Measurements from ENCODE around the gene RDH13.

RDH13 gene

DNA sequence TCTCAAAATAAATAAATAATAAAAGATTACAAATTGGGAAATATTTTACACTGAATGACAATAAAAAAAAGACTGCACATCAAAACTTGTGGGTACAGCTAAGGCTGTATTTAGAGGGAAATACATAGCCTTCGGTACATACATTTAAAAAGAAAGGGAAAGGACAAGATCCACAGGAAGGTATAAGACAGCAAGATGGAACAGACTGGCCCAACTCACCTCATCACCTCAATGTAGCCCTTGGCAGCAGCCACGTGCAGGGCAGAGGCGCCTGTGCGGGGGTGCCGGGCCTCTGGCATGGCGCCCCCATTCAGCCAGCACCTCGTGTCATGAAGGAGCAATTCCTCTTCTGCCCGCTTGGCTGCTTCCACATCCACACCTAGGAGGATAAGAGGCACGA lies 40.2 kb upstream of the RDH13 start:
- no peak for TF ChIP-seq ZFX (IDR thresholded peaks at IDR 0.05; ENCODE audit: borderline replicate concordance)
- TF ChIP-seq, protein P1, sequence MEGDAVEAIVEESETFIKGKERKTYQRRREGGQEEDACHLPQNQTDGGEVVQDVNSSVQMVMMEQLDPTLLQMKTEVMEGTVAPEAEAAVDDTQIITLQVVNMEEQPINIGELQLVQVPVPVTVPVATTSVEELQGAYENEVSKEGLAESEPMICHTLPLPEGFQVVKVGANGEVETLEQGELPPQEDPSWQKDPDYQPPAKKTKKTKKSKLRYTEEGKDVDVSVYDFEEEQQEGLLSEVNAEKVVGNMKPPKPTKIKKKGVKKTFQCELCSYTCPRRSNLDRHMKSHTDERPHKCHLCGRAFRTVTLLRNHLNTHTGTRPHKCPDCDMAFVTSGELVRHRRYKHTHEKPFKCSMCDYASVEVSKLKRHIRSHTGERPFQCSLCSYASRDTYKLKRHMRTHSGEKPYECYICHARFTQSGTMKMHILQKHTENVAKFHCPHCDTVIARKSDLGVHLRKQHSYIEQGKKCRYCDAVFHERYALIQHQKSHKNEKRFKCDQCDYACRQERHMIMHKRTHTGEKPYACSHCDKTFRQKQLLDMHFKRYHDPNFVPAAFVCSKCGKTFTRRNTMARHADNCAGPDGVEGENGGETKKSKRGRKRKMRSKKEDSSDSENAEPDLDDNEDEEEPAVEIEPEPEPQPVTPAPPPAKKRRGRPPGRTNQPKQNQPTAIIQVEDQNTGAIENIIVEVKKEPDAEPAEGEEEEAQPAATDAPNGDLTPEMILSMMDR (IDR thresholded peaks at IDR 0.05), result no peak
- H3K27ac ChIP-seq, result no peak overlapping the region

GRCh38 chr19:55101261-55101660 lies 38.3 kb upstream of the RDH13 start:
- TF ChIP-seq ZFX (IDR thresholded peaks at IDR 0.05; ENCODE audit: borderline replicate concordance), result no peak
- TF ChIP-seq, protein P1 (IDR thresholded peaks at IDR 0.05), result no peak
- no peak overlapping the region for H3K27ac ChIP-seq

DNA sequence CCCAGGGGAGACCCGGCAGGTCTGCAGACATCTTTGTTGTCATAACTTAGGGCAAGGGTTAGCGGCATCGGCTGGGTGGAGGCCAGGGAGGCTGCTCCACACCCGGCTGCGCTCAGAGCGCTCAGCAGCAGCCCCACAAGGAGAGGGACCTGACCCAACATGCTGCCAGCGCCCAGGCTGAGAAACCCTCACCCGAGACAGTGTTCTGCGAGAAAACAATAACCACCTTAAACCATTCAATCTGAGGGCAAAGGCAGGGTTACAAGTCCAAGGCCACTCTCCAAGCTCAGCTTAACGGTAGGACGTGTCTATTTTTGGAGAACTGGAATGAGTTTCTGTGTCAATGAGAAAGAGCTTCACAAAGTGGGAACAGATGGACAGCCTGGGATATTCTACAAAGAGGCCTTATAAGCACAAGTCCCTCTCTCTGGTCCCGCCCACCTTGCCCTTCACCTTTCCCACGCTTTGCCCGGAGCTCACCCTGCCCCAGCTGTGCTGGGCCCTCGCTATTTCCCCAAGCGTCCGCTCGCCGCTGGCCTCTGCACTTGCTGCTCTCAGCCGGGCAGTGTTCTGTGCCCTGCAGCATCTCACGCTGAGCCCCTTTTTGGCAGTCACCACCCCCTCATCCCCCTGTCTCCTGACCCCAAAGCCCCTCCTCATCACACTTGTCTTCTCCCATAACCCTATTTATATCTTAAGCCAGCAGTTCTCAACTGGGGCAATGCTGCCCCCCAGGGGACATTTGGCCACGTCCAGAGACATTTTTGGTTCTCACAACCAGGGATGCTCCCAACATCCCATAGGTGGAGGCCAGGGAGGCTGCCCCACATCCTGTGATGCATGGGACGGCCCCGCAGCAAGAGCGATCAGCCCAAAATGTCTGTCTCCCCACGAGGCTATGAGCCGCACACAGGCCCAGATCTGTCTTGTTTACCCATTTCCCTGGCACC lies 36.9 kb upstream of the RDH13 start:
- no peak overlapping the region for H3K27ac ChIP-seq
- no peak for TF ChIP-seq ZFX (IDR thresholded peaks at IDR 0.05; ENCODE audit: borderline replicate concordance)
- TF ChIP-seq, protein P1 (IDR thresholded peaks at IDR 0.05), result peak; percentile 27; the same call in 1 of the 2 replicates

DNA sequence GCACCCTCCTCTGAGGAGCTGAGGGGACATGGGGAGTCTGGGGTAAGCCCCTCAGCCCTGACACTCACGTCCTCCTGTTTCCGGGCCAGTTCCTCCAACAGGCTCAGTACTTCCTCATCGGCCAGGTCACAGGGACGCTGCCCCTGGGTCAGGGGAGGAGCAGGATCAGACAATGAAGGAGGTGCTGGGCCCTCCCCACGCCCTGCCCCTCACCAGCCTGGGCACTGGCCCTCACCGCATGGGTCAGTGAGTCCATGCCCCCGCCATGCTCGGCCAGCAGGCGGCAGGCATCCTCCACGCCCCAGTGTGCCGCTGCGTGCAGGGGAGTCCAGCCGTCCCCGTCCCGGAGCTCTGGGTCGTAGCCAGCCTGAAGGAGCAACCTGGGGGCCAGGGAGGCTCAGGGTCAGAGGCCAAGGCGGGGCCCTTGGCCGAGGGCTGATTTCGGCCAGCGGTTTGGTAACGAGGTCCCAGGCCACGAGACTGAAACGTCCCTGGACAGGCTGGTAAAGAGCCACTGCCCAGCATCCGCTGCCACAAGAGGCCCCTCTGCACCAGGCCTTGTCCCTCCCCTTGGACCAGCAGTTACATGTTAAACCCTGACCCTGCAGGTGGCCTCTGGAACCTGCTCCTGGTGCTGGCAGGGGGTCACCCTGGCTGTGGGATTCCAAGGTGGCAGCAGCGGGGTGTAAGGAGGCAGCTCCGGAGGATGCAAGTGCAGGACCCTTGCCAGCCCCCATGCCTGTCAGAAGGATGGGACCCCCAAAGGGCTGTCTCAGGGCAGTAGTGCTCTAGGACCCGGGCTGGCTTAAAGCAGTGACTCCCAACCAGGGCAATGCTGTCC lies 36.0 kb upstream of the RDH13 start:
- no peak for TF ChIP-seq ZFX (IDR thresholded peaks at IDR 0.05; ENCODE audit: borderline replicate concordance)
- TF ChIP-seq, protein P1 (IDR thresholded peaks at IDR 0.05), result no peak
- no peak overlapping the region for H3K27ac ChIP-seq

DNA sequence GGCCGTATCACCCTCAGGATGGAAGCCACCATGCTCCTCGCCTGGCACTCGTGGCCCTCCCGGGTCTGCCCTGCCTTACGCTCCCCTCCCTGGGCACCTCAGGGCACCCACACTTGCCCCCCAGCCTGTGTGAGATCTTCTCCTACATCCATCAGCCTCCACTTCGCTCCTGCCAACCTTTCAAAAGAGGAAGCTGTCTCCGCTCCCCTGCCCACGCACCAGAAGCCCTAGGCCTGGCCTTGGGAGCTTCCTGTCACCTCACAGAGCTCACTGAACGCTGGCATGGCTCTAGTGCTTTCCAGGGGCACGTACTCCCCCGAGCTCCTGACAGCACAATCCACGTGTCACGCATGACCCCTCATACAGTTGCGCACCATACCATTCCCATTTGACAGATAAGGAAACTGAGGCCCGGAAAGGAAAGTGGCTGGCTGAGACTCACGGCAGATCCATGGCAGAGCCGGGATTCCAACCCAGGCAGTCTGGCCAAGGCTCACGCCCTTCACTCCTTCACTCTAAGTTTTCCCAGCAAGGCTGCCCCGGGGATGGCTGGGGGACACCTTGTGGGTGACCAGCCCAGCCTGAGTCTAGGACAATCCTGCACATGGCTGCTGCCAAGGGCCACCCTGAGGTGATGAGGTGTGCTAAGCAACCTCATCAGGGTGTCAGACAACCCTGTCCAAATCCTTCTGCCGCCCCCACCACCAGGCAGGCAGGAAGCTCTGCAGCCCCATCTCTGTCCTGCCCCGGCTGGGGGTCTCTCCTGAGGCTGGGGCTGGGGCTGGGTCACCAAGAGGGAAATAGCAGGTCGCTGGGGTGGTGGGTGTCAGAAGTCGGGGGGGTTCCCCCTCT lies 35.1 kb upstream of the RDH13 start:
- no peak overlapping the region for H3K27ac ChIP-seq

GRCh38 chr19:55096061-55096701 lies 33.2 kb upstream of the RDH13 start:
- TF ChIP-seq, protein P1 (IDR thresholded peaks at IDR 0.05), result no peak
- no peak for TF ChIP-seq ZFX (IDR thresholded peaks at IDR 0.05; ENCODE audit: borderline replicate concordance)
- no peak overlapping the region for H3K27ac ChIP-seq

More for the DNA sequence above, 35.1 kb upstream of the RDH13 start:
- TF ChIP-seq ZFX (IDR thresholded peaks at IDR 0.05; ENCODE audit: borderline replicate concordance), result no peak
- TF ChIP-seq, protein P1 (IDR thresholded peaks at IDR 0.05), result no peak
